GM20431 (cell line): ENCODE results near the gene MTMR6.

Experiments
- in situ Hi-C: fragments of 300-500 bp; cut with MseI, MboI; formaldehyde crosslinking; loops from one replicate; pipeline ENCODE4 v1.15.0; 2020; ENCODE audit warnings: low sequenced_read_pairs; ENCODE audit not compliant: unreplicated experiment

The MTMR6 gene

GRCh38 chr13:25281193-25281934 lies 5.9 kb downstream of the MTMR6 start:
- in situ Hi-C loops, result no loop called here

DNA sequence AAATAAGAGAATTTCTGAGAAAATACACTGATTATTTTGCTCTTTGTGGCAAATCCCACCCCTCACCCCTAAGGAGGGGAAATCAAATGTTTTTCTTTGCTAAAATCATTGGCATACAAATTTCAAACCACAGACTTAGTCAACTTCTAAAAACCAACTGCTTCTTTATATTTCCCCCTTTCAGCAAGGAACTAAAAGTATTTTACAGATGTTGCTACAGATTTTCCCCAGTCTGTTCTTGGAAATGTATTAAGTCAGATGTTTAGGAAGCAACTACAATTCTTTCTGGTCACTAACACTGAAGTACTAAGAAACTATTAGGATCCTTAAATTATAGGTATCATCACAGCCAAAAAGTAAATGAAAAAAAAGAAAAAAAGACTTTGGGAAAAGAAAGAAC lies 6.9 kb downstream of the MTMR6 start:
- in situ Hi-C loops, result no loop called here

- in situ Hi-C loops, result no loop called here
Observed at GRCh38 chr13:25276748-25277147, 10.5 kb downstream of the MTMR6 start.

DNA sequence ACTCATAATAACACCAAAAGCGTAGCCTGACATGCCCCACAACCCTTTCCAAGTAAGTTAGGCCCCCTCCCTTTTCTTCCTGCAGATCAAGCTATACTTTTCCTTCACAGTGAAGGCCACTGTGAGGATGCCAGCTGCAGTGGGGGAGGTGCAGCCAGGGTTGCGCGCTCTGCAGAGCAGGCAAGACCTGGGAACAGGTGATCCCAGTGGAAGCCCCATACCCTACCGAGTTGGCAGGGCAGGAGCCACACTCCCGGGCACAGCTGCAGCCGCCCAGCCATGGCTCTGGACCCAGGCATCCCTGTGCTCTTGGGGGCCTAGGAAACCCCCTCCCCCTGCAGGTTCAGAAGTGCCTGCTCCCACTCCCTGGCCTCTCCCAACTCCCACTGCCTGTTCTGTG lies 18.7 kb downstream of the MTMR6 start:
- in situ Hi-C loops, result no loop called here

GRCh38 chr13:25267715-25268114 lies 19.6 kb downstream of the MTMR6 start:
- in situ Hi-C loops, result no loop called here

- in situ Hi-C loops, result no loop called here
Observed at GRCh38 chr13:25266706-25267105, 20.6 kb downstream of the MTMR6 start.

DNA sequence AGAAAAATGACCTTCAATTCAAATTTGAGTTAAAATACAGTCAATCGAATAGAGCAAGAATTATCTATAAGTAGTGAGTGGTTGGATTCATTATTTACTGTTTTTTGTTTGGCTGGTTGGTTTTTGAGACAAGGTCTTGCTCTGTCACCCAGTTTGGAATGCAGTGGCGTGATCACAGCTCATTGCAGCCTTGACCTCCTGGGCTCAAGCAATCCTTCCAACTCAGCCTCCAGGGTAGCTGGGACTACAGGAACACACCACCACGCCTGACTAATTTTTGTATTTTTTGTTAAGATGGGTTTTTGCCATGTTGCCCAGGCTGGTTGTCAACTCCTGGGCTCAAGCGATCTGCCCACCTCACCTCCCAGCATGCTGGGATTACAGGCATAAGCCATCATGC lies 25.0 kb downstream of the MTMR6 start:
- in situ Hi-C loops, result no loop called here

DNA sequence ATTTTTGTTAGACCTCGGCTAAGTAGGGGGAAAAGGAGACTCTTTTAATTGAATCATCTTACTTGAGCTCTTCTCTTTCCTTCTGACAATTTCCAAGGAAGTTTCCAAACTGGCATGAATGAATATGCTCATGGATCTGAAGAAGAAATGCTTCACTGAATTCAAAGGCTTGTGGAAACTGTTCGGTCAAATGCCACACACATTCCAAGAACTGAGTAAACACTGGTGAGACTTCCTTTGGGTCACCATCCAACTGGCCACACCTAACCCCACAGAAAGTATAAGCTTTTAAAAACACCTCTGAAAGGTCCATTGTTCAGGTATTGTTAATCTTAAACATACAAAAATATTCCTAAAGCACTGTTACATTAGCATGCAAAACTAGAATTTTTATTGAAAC lies 33.6 kb downstream of the MTMR6 start:
- in situ Hi-C loops, result no loop called here

GRCh38 chr13:25252752-25253151 lies 34.5 kb downstream of the MTMR6 start:
- in situ Hi-C loops, result no loop called here

GRCh38 chr13:25252225-25252624 lies 35.1 kb downstream of the MTMR6 start:
- in situ Hi-C loops, result no loop called here

DNA sequence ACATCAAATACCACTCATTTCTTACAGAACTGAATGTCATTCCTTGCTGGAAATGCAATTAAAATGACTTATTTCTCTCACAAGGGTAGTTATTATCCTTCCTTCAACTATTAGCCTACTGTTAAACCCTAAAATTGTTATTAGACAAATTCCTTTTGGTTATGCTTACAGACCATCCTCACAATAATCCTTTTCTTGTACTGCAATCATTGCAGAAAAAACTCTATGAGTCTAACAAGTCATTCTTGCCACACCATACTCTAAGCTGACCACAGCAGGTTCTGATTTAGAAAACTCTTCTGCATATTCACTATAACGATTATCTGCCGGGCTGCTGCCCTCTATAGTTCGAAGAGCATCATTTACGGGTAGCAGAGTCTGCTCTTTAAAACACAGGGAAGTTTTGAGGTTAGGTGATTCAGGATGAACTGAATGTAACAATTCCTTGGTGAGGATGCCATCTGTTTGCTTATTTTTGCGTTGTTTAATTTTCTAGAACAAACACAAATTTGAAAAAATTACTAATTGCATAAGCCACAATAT lies 38.2 kb downstream of the MTMR6 start:
- in situ Hi-C loops, result no loop called here

GRCh38 chr13:25248071-25248470 lies 39.2 kb downstream of the MTMR6 start:
- in situ Hi-C loops, result no loop called here

DNA sequence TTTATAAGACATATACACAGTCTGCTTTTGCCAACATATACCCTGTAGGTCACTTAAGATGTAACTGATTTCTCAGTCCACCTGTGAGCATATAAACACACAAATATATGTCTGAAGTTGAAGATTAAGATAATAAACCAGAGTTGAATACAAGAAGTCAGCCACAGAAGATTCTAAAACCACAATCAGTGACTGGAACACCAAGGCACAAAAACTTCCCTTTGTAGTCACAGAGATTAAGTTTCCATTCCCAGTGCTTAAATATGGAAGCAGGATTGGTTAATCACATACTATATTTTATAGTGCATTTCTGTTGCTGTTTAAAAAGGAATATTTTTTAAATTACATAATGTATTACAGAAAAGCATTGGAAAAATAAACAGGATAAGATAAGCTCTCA lies 39.9 kb downstream of the MTMR6 start:
- in situ Hi-C loops, result no loop called here

GRCh38 chr13:25244123-25244522 lies 43.2 kb downstream of the MTMR6 start:
- in situ Hi-C loops, result no loop called here

- in situ Hi-C loops, result no loop called here
Observed at GRCh38 chr13:25242956-25243355, 44.3 kb downstream of the MTMR6 start.

DNA sequence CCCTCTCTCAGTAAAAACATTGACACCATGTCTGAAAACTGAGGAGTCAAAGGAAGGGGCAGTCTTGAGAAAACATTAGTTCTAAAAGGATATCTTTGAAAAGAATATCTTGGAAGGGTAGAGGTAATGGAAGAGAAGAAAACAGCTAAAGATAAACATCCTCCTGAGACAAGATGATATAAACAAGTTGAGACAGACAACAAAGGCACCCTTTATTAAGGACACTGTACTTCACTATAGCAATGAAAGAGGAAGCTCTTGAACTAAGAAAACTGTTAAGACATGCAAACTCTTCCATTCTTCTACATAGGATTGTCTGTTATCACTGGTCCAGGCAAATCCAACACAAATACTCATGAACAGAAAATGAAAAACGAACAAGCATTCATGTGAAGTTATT lies 46.3 kb downstream of the MTMR6 start:
- in situ Hi-C loops, result no loop called here

DNA sequence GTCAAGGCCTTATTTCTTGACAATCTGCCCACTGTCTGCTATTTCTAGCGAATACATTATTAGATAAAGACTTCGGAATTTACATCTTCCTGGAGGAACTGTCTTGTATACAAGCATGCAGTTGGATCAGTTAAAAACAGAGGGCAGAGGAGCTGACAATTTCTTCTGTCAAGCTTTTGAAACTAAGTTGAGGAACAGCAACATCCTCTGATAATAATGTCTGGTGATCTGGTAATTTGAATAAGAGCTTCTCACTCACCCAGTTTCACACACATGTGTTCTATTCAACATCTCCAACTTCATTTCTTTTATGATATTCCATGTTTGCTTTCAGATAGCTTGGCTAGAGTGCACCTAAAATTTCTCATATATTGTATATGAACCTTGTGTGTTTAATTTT lies 50.2 kb downstream of the MTMR6 start:
- in situ Hi-C loops, result no loop called here

GRCh38 chr13:25233861-25234260 lies 53.4 kb downstream of the MTMR6 start:
- in situ Hi-C loops, result no loop called here

DNA sequence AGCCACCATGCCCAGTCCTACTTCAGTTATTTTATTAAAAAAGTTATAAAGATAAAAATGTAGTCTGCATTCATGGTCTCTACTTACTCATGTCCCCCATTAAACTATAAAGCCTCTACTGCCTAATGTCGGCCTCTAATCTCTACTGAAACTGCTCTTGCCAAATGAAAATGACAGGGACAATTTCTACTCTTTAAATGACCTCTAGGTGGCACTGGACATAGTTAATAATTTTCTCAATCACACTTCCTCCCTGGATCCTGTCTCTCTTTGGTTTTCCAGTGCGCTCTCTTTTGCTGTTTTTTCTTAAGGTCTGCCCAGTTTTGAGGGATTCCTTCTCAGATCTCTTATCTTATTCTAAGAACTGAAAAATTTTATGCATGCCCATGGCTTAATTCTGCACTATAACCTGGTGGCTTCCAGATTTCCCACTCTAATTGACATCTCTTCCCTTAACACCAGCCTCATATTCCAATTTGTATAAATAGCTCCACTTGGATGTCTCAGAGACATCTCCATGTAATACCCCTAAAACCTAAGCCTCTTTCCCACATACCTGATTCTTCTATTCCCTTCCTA lies 54.3 kb downstream of the MTMR6 start:
- in situ Hi-C loops, result no loop called here

GRCh38 chr13:25231517-25231916 lies 55.8 kb downstream of the MTMR6 start:
- in situ Hi-C loops, result no loop called here

DNA sequence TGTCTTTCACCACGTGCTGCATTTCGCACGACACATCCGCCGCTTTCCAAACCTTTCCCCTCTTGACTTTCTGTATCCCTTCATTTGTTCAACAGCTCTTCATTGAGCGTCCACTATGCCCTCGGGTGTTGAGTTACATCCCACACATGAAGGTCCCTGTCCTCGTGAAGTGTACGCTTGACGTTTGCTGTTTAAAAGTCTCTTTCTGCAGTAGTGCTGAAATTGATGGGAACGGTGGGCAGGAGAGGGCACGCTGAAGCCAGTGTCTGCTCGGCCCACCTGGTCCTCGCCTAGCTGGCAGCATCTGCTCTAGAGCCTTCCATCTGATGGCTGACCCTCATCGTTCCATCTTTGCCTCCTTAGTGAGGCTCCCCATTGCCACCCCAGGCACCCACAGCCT lies 59.6 kb downstream of the MTMR6 start:
- in situ Hi-C loops, result no loop called here

GRCh38 chr13:25225970-25226369 lies 61.3 kb downstream of the MTMR6 start:
- in situ Hi-C loops, result no loop called here
